Epithelial cell of esophagus (primary cell): ENCODE results near the gene GAB1.

Experiments
- DNase-seq: peaks from one replicate; pipeline ENCODE4 v3.0.0; 2010; ENCODE audit warnings: low read depth
- H3K4me3 ChIP-seq: 2 replicates; pipeline ENCODE4 v1.5.1; 2011; ENCODE audit warnings: mild to moderate bottlenecking, low read length, control low read depth
- CTCF ChIP-seq: IDR thresholded peaks from 2 replicates; pipeline ENCODE4 v1.5.1; 2011; ENCODE audit warnings: low read depth, mild to moderate bottlenecking, low read length, control low read depth, inconsistent platforms; ENCODE audit not compliant: insufficient read depth; ENCODE audit errors: missing control alignments

GAB1 gene

GRCh38 chr4:143394739-143395453, 58.2 kb downstream of the GAB1 start:
- no peak for DNase-seq
- H3K4me3 ChIP-seq, result no peak overlapping the region
- no peak for TF ChIP-seq CTCF

- DNase-seq, result no peak
- H3K4me3 ChIP-seq, result no peak overlapping the region
- no peak for TF ChIP-seq CTCF
Measured at GRCh38 chr4:143396695-143397094, 60.0 kb downstream of the GAB1 start.

- no peak for TF ChIP-seq CTCF
- no peak overlapping the region for H3K4me3 ChIP-seq
- DNase-seq, result no peak
Measured at GRCh38 chr4:143397335-143397734, 60.7 kb downstream of the GAB1 start.

GRCh38 chr4:143397887-143398286, 61.2 kb downstream of the GAB1 start:
- DNase-seq, result no peak
- TF ChIP-seq CTCF, result no peak
- no peak overlapping the region for H3K4me3 ChIP-seq

- TF ChIP-seq CTCF, result peak; percentile 70
- H3K4me3 ChIP-seq, result no peak overlapping the region
- peak; percentile 49 for DNase-seq
Measured at GRCh38 chr4:143399113-143399949, 62.7 kb downstream of the GAB1 start.

GRCh38 chr4:143400082-143400481, 63.4 kb downstream of the GAB1 start:
- H3K4me3 ChIP-seq, result no peak overlapping the region
- no peak for TF ChIP-seq CTCF
- no peak for DNase-seq
